ENCODE measurements around the gene PPP4R3B.
A peak's percentile ranks its signal among the peaks of the same experiment; 100 is the strongest.

PPP4R3B gene

DNA sequence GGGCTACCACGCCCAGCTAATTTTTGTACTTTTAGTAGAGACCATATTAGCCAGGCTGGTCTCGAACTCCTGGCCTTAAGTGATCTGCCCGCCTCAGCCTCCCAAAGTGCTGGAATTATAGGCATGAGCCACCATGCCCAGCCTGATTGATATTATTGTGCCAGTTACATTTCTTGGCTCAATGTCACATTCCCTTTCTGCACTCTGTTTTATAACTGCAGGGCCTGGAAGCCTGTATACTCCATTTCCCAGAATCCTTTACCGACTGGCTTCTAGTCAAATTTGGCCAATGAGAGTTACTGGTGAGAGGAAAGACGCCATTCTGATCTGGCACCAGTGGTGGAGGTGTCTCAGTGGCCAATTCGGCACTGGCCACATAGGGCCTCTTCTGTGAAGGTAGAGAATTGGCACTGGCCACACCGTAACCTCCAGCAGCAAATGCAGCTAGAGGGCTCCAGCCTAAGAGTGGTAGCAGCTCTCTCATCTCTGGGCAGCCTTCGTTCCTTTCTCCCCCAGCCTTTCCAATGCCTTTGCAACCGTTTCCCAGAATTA, 114.8 kb downstream of the PPP4R3B start:
- DNase-seq: no peak

- peak; percentile 27 for DNase-seq
Observed at GRCh38 chr2:55500025-55500424, 117.4 kb downstream of the PPP4R3B start.

- DNase-seq: no peak
Observed at GRCh38 chr2:55498582-55498981, 118.8 kb downstream of the PPP4R3B start.

All from activated CD4-positive, alpha-beta T cell treated with anti-CD3 and anti-CD28 coated beads, Interleukin-2, Interleukin-6, amounts not matched to agents 100 ng/mL and 50 ng/mL, durations not matched to agents 16 hours and 8 hours (primary cell).